HEK293T (cell line): ENCODE data around the gene OXCT1.

ENCODE experiments used
- SUZ12 ChIP-seq: fragments of 450-650 bp; IDR thresholded peaks from 2 replicates; pipeline ENCODE4 v1.6.1; 2016; ENCODE audit warnings: mild to moderate bottlenecking
- TARDBP ChIP-seq: fragments of 450-650 bp; IDR thresholded peaks from 2 replicates; pipeline ENCODE4 v1.6.1; 2016
- ZNF384 ChIP-seq: fragments of 450-650 bp; IDR thresholded peaks from 2 replicates; pipeline ENCODE4 v1.6.1; 2016

DNA sequence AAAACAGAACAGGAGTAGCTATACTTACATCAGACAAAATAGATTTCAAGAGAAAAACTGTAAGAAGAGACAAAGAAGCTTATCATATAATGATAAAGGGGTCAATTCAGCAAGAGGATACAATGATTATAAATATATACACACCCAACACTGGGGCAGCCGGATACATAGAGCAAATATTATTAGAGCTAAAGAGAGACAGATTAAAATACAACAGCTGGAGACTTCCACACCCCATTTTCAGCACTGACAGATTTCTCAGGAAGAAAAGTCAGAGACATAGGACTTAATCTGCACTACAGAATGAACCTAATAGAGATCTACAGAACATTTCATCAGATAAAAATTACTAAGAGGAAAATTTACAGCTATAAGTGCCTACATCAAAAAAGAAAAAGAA is 35.7 kb downstream of the OXCT1 start:
- TF ChIP-seq SUZ12 (no peak), TARDBP (no peak), ZNF384 (no peak)
